CD4-positive, alpha-beta T cell treated with Interleukin-21 for 1 hour (primary cell): ENCODE data around the gene FOXC1.

Source experiments
- DNase-seq: peaks from one replicate; pipeline ENCODE4 v3.0.0-alpha.2; 2020

Gene FOXC1

DNA sequence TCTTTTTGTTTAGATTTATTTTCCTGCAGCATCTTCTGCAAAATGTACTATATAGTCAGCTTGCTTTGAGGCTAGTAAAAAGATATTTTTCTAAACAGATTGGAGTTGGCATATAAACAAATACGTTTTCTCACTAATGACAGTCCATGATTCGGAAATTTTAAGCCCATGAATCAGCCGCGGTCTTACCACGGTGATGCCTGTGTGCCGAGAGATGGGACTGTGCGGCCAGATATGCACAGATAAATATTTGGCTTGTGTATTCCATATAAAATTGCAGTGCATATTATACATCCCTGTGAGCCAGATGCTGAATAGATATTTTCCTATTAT lies 3.2 kb downstream of the FOXC1 start:
- DNase-seq, result no peak

DNA sequence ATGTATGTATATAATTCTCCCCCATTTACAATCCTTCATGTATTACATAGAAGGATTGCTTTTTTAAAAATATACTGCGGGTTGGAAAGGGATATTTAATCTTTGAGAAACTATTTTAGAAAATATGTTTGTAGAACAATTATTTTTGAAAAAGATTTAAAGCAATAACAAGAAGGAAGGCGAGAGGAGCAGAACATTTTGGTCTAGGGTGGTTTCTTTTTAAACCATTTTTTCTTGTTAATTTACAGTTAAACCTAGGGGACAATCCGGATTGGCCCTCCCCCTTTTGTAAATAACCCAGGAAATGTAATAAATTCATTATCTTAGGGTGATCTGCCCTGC lies 3.6 kb downstream of the FOXC1 start:
- DNase-seq, result no peak

DNA sequence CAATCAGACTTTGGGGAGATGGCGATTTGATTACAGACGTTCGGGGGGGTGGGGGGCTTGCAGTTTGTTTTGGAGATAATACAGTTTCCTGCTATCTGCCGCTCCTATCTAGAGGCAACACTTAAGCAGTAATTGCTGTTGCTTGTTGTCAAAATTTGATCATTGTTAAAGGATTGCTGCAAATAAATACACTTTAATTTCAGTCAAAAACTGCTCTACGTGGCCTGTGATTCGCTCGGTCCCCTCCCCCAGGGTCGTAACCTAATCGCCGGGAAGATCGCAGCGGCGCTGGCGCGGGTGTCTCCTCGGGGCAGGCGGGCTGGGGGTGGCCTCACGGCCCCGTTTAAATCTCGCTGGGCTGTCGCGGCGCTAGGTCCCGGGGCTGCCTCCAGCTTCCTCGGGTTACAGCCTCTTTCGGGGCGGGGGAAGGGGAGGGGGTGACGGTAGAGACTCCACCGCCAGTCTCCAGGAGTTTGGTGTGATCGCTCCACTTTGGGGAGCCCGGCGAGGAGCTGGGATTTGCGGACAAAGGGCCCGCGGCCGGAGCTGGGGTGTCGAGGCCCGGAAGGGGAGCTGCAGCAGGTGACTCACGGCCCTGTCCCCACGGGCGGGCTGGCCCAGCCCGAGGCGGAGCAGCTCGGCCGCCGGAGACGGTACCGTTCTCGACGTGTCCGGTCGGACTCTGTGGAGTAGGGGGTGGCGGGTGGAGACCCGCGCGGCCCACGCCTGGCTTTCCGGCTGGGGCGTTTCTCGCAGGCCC lies 4.2 kb downstream of the FOXC1 start:
- no peak for DNase-seq

DNA sequence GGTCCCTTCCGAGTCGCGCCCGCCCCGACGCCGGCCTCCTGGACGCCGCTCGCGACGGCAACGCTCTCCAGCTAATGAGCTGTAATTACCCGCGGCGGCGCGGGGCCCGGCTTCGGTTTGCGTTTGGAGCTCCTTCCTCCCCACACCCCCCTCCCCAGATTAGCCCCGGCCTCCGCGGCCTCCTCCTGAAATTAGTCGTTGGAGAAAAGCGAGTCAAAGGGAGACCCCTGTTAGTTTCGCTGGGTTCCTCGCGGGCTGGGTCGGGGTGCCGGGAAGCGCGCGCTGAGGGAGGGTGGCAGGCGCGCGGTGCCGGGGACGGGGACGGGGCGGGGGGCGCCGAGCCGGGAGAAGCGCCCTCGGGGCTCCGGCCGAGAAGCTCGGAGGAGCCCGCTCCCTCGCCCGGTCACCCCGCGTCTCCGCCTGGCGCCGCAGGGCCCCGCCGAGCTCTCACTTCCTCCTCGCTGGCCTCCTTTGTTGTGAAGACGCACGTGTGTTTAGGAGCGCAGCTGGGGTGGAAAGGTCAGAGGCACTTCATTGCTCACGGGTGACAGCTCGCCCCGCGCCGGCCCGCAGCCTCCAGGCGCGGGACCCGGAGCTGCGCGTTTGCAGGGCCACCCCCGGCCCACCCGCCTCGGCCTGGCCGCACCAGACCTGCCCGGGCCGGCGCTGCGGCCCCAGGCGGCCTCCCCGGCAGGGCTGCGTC lies 4.9 kb downstream of the FOXC1 start:
- no peak for DNase-seq

DNA sequence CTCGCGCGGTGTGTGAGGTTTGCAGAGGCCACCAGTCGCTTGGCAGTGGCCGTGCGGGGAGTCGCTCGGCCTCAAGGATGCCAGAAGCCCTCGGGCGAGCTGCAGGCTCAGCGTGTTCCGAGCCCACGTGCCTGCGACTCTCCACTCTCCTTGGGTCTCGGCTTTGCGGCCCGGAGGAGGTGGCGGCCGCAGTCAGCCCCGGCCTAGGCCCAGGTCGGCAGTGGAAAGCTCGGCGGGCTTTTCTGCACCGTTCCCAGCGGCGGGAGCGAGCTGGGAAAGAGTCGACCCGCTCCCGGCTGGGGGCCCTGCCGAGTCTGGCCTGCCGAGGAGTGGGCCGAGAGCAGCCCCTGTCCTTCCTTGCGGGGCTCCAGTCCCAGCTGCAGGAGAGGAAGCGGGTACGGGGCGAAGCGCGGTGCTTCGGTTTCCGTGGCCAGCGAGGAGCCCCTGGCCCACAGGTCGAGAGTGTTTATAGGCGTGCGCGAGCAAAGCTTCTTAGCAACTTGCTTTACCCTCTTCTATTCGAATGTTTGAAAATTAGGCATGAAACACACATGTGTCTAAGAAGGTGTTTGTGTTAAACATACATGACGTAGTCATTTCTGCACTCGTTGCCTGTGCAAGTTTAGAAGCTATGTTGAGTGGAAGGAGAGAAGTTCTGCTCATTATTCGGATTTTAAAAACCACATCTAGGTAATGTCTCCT lies 5.6 kb downstream of the FOXC1 start:
- DNase-seq, result no peak

DNA sequence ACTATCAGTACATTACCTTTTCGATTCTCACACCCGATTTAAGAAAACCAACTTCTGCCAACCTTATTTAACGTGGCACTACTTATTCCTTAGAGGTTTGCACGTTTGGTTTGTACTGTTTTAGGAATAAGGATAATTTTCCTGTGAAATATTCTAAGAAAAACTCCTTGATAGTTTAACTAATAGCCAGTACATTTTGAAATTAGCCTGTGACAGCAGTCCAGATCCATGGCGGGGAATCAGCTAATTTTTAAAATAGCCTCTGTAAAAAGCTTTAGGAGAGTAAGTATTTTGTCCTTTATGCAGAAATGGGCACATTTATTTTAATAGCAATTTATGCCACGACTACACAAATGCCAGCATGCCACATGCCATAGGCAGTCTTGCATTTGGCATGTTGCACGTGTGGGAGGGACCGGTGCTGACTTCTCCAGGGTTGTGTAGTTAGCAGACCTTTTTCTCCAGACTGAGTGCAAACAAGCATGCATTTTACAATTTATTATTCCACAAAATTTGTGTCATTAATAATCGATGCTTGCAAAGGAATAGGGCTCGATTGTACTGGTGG lies 6.2 kb downstream of the FOXC1 start:
- no peak for DNase-seq

DNA sequence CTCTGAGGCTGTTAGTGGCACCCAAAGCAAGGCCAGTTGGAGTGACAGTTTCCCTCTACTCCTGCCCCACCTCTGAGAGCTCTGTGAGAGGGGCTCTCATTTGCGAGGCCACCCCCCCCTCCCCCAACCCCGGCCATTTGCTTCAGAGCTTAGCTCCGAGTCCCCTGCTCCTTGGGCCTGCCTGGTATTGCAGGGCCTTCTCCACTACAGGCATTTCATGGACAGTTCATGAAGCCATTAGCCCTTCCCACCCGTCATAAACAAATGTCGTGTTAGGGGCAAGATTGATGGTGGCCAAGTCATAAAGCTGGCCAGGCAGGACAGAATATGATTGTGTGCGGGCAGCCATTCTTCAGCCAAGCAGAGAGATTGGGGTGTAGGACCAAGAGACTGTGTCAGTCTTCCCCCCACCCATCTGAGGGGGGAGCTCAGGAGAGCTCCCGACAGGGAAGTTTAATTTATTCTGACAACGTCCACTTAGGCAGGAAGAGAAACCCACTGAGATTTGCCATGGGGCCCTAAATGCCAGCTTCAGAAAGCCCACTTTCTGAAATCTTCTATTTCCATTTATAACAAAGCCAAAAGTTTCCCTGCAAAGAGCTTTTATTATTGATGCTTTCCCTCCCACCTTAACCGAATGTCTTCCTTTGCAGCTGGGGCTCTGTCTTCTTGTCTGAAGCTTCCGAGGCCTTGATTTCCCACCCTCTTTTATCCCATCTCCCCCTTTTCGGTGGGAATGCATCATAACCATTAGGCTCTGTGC lies 7.2 kb downstream of the FOXC1 start:
- no peak for DNase-seq

DNA sequence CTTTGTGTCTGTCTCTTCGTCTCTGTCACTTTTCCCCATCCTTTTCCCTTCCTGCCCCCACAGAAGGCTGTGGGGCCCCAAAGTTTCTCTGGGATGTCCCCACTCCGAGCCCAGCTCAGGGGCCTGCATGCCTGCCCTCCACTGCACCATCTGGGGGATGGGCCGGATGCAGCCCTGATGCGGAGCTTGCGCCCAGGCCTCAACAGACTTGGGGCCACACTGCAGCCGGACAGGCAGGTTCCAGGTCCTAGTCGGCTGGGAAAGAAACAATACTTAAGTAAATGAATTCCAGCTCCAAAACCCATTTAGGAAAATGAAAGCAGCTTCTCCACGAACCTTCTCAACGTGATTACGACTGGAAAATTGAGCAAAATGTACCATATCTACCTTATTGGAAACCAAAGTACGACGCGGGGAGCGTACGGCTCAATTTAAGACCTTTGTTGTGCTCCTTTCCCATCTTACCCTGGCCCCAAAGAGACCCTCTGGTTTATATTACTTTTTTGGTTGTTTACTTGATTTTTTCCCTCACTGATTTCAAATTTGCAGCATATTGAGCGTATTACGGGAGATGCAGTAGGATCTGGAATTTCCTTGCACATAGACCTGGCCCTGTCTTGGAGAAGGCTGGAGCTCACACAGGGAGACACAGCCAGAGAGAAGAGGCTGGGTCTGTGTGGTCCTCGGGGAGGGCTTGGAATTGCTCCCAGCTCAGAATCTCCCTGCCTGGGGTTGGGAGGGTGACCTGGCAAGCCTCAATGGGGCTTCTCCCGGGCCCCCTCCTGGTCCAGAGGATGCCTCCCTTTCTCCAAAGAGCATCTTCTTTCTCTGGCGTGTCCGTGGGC lies 8.0 kb downstream of the FOXC1 start:
- no peak for DNase-seq

DNA sequence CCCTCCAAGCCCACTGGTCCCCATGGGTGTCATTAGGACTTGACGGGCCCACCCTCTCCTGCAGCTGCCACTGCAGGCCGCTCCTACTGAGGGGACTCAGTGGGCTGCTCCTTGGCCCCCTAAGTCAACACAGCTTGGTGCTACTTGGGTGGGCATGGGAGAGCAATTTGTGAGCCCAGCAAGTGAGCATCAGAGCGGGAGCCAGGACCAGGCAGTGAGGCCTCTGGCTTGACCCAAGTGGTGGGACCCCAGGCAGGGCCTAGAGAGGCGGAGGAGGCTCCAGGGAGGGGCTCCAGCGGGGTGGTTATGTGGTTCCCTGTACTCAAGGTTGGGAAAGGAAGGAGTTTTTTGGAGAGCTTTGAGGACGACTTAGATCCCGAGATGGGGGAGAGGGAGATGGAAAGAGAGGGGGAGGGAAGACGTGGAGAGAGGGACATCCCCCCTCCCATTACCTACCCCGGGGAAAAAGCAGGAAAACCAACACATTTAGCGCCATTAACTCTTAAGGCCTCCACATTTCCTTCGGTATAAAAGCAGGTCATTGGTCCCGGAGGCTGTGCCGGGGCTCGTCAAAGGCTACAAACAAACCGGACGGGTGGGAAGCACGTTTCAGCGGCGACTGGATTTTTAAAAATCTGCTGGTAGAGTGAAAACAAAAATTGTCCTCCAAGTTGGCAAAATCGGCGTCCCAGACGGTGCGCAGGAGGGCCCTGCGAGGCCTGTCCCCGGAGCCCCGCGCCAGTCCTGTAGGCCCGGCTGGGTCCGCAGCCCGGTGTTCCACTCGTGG lies 8.8 kb downstream of the FOXC1 start:
- DNase-seq, result no peak

DNA sequence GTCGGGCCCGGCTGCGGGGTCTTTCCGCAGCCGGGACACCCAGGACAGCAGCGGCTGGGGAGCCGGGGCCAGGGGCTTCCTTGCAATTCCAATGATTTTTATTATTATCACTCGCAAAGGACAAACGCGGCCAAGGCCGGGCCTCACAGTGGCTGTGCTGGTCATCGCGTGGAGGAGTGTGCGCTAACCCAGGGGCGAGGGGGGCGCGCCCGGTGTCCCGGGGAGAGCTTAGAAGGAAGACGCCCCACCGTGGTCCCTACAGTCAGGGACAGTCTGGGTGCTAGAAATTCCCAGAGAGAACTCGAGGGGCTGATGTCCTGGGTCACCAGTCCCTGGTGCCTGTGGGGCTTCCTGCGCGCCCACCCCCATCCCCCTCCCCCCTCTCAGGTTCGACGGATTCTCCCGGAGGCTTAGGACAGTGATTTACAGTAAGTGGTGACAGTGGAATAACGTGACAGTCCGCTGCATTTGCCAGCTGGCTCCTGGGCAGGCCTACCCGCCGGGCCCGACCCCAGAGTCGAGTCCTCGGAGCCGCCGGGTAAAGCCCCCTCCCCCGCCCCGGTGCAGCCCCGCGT lies 9.5 kb downstream of the FOXC1 start:
- DNase-seq, result no peak

DNA sequence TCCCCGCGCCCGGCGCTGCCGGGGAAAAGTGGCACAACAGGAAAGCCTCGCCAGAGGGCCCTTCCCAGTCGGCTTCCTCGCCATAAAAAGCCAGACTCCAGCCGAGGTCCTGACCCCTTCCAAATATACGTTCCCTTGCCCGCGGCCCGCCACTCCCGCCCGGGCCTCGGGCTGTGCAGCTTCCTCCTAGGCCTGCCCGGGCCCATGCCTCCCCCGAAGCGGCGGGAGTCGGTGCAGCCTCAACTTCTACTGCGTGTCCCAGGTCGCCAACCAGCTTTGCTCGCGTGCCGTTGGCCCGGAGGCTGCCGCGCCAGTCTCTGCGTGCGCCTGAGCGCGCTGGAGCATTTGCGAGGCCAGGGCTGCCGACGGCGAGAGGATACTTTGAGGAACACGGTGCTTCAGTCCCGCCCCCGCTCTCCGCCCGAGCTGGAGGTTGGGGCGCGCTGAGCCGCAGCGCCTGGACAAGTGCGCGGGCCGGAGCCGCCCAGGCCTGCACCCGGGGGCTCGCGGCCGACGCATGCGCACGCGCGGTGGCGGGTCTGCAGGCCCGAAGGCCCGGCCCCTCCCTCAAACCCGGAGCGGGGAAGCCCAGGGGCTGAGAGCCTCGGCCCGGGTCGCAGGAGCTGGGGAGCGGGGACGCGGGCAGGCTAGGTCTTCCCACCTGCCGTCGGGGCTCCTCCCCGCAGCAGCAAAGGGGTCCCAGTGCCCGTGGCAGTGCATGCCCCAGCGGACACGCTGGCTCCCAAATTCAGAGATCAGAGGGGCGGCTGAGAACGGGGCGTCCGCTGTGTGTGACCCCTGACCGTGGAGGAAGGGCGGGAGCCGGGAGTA lies 10.2 kb downstream of the FOXC1 start:
- DNase-seq, result no peak

DNA sequence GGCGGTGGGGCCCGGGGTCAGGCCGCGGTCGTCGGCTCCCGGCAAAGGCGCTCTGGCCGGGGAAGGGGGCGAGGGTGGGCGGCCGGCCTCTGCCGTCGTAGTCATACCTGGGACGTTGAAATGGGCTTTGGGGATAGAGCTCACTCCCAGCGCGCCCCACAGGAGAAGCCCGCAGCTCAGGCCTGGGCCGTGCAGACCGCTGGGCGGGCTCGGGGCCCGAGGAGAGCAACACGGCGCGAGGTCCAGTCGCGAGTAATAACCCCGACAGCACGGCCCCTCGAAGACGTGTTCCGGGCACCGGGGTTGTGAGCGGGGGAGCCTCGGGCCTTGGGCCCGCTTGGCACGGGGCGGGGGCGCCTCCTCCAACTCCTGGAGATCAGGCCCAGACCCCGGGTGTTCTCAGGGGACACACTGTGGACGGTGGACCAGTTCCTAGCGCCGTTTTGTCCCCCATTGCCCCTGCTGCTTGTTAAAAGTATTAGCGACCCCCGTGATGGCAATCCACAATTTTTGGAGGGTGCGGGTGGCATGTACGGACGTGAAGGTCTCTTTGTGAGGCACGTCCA lies 10.9 kb downstream of the FOXC1 start:
- no peak for DNase-seq

DNA sequence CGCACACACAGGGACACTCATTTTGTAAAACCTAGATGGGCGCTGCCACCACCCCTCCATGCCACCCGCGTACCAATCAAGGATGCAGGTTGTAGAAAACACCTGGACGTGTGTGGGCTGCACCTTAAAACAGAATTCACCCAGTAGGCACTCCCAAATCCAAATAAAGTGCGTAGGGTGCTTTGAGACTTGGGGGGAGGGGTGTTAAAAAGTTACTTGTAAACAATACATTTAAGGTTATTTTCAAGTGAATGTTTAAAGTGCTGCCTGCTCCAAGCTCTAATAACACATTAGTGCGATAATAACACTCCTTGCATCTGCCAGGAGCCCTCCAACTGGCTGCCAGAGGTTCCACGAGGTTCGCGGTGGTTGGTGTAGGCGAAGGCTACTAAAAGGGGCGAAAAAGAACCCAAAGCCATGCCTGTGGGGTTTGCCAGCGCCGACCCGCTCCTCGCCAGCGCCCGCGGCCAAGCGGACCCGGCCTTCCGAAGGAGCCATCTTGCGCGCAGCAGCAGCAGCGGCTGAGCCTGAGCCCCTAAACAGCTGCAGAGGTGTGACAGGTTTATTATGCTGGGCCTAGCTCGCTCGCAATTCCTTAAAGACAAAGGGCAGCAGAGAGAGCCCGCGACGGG lies 11.5 kb downstream of the FOXC1 start:
- DNase-seq, result no peak

DNA sequence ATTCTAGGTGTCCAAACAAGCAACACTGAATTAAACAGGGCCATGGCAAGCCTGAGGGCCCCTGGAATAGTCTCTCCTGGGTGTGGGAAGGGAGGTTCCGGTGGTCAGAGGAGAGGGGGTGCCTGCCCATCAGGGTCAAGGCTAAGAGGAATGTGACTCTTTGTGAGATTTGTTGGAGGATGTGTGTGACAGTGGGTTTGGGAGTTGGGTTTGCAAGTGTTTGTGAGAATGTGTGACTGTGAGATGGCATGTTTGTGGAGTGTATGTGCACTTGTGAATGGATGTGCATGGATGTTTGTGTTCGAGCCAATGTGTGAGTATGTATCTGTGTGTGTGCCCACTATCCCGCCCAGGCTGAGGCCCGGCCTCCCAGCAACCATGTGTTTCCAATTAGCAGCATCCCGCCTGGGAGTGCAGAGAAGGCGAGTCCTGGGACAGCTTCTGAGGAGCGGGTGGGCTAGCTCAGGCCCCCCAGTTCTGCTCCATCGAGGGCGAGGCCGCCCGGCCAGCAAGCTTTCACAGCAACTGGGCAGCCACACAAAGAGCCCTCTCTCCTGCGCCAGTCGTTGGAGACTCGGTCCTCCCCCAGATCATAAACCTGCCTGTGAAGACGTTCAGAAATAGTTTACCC lies 12.6 kb downstream of the FOXC1 start:
- DNase-seq, result no peak

DNA sequence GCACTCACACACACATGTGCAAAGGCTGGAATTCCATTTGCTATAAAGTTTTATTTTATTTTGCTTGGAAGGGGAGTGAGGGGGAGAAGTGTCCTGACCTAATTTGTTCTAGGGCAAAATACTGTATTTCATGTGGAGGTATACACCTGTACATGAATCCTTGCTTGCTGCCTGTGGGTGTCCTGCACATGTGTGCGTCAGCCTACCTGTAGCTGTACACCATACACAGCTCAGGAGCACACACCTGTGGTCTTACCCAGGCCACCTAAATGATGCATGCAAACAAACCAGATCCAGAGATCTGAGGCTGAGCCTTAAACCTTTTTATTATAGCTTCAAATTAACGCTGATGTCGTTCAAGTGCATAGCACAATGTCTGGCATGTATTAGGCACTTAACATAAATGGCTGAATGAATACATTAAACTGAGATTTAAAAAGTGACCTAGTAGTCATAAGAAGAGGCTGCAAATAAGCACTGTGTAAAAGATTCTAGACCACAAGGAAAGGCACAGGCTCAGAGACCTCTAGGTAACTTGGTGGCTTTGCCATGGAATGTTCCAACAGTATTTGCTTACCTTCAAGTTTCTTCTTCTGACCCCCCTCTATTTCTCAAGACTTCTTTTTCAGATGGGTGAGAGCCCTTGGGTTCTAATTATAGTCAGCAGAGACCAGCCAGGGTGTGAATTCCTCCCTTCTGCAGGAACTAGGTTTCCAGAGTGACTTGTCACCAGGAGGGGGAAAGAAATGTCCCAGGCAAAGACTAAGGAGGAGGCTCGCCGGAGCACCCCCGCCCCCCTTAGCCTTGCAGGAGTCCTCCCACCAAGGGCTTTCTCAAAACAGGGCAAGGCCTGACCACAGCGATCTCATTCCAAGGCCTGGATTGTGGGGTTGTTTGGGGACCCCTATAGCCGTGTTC lies 13.4 kb downstream of the FOXC1 start:
- DNase-seq, result no peak

DNA sequence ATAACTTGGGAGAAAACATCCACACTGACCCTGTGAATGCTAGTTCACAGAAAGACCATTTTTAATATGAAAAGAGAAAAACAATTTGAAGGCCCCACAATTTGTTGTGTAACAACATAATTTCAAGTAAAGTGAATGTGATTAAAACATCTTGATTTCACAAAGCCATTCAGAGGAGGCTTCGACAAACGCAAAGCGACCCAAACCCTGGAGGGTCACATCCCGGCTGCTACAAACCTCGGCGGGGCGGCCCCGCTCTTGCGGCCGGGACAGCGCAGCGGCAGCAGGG lies 14.0 kb downstream of the FOXC1 start:
- no peak for DNase-seq

DNA sequence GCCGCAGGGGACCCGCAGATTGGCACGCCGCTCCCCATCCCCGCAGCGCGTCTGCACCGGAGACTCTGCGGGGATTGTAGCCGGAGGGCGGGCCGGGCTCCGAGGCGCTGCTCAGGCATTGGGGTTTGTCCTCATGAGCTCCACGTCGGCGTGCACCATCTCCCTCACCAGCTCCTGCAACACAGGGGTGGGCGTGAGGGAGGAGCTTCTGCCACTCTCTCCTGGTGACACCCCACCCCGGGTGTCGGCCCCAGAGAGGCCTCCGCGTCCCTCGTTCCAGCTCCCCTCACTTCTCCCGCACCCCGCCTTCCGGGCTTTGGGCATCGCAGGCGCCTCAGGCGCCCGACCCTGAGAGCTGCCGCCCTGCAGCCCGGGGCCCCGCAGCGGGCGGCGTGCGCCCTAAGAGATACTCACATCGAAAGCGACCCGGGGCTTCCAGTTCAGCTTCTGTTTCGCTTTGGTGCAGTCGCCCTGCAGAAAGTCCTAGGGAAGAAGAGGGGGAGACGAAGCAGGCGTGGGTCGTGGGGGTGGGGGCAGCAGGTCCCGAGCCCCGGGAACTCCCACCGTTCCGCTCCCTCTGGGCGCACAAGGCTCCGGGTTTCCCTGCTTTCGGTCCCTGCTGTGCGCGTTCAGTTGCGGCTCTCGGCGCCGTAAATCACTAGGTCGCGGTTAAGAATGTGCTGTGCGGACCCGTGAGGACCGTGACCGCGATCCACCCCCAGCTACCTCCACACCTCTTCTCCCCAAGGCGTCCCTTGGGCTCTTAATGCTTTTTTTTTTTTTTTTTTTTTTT lies 14.5 kb downstream of the FOXC1 start:
- DNase-seq, result no peak
